Endothelial cell of umbilical vein (primary cell): Measurements from ENCODE around the gene CEP104. TPM values are rescaled to one million over a fixed set of nuclear protein-coding genes. Genes with fewer than 3 reads are reported as not detected.

Experiments used
- BruUV-seq: library from RNA; stranded (reverse); fragments of 400-500 nt; replicated peaks from 2 replicates; lab custom pipeline; 2021; lab: Mats Ljungman, UMichigan
- CTCF ChIA-PET: fragments of 300-600, 350-600 bp; sonication (Branson Sonifier 250); formaldehyde crosslinking; loops from one replicate; lab custom pipeline; 2021; ENCODE audit warnings: antibody characterized with exemption, inconsistent platforms; lab: Charles Lee
- POLR2A ChIA-PET: fragments of 300-600, 350-600 bp; sonication (Branson Sonifier 250); formaldehyde crosslinking; loops from one replicate; lab custom pipeline; 2021; ENCODE audit warnings: antibody characterized with exemption, inconsistent platforms; lab: Charles Lee
- DNase-seq: peaks from one replicate; pipeline ENCODE4 v3.0.0-alpha.2; 2011; ENCODE audit warnings: low read depth, low spot score
- FAIRE-seq: peaks from 2 replicates; lab custom pipeline; 2011; peaks lifted over from hg19 to GRCh38; lab: Jason Lieb, UNC
- H2AFZ ChIP-seq: 2 replicates; pipeline ENCODE4 v1.6.0; 2012; ENCODE audit warnings: low read depth, low read length, control low read depth, inconsistent platforms
- H3K27ac ChIP-seq: 2 replicates; pipeline ENCODE4 v1.5.1; 2011; ENCODE audit warnings: low read depth, mild to moderate bottlenecking, control low read depth, low read length, moderate library complexity; ENCODE audit not compliant: insufficient read depth
- H3K27me3 ChIP-seq, 2 experiments: 2 replicates each; pipeline versions ENCODE4 v1.6.0 to v1.6.1; 2011; ENCODE audit warnings: low read length in 2 of 2, mixed read lengths in 1 of 2; ENCODE audit not compliant: control insufficient read depth in 2 of 2, insufficient read depth in 2 of 2
- H3K36me3 ChIP-seq, 2 experiments: 2 replicates in 1 of 2; 3 replicates in 1 of 2; pipeline ENCODE4 v1.5.1; 2011; ENCODE audit warnings: low read length in 2 of 2, mild to moderate bottlenecking in 1 of 2, moderate library complexity in 1 of 2; ENCODE audit not compliant: control insufficient read depth in 2 of 2, insufficient read depth in 2 of 2; ENCODE audit errors: extremely low read depth in 1 of 2
- H3K4me1 ChIP-seq: 3 replicates; pipeline ENCODE4 v1.5.1; 2011; ENCODE audit warnings: mild to moderate bottlenecking, low read length; ENCODE audit not compliant: control insufficient read depth, insufficient read depth; ENCODE audit errors: extremely low read depth
- H3K4me2 ChIP-seq: 2 replicates; pipeline ENCODE4 v1.6.1; 2011; ENCODE audit warnings: low read length, control low read depth, mixed read lengths; ENCODE audit not compliant: insufficient read depth
- H3K4me3 ChIP-seq, 3 experiments: fragments of 200-600 bp in 1 of 3; sonication (generic), shearing (Covaris generic) in 1 of 3; replicated peaks in 1 of 3; 2 replicates each; pipeline ENCODE4 v1.5.1; 2011 to 2016; ENCODE audit warnings: control low read depth in 3 of 3, low read length in 3 of 3, mild to moderate bottlenecking in 2 of 3, inconsistent platforms in 1 of 3, low read depth in 1 of 3, moderate library complexity in 1 of 3; ENCODE audit not compliant: insufficient read depth in 1 of 3
- H3K79me2 ChIP-seq: 2 replicates; pipeline ENCODE4 v1.6.0; 2012; ENCODE audit warnings: low read length, inconsistent platforms; ENCODE audit not compliant: control insufficient read depth, insufficient read depth
- H3K9ac ChIP-seq: replicated peaks from 2 replicates; pipeline ENCODE3; 2011; ENCODE audit warnings: low read length, control low read depth; ENCODE audit not compliant: insufficient read depth; ENCODE audit errors: extremely low read depth
- H3K9me1 ChIP-seq: replicated peaks from 3 replicates; pipeline ENCODE4 v1.6.0; 2011; ENCODE audit warnings: mild to moderate bottlenecking, low read length; ENCODE audit not compliant: control insufficient read depth, insufficient read depth; ENCODE audit errors: extremely low read depth
- H3K9me3 ChIP-seq: replicated peaks from 2 replicates; pipeline ENCODE4 v1.5.1; 2012; ENCODE audit warnings: low read length, inconsistent platforms; ENCODE audit not compliant: control insufficient read depth, insufficient read depth
- H4K20me1 ChIP-seq: replicated peaks from 2 replicates; pipeline ENCODE3; 2011; ENCODE audit warnings: mild to moderate bottlenecking, low read length; ENCODE audit not compliant: control insufficient read depth, insufficient read depth; ENCODE audit errors: extremely low read depth
- EZH2 ChIP-seq: IDR thresholded peaks from 2 replicates; pipeline ENCODE4 v1.6.1; 2012; ENCODE audit warnings: borderline replicate concordance, low read depth, mild to moderate bottlenecking, moderate library complexity, low read length, inconsistent platforms; ENCODE audit not compliant: severe bottlenecking
- JUN ChIP-seq: IDR thresholded peaks from 2 replicates; pipeline ENCODE4 v1.6.1; 2011; ENCODE audit warnings: borderline replicate concordance, low read depth; ENCODE audit not compliant: insufficient read length, insufficient read depth
- MYC ChIP-seq: IDR thresholded peaks from one replicate; pipeline ENCODE4 v1.6.1; 2011; ENCODE audit warnings: mild to moderate bottlenecking, low read depth, low read length
- POLR2A ChIP-seq: IDR thresholded peaks from 2 replicates; pipeline ENCODE4 v1.6.1; 2012; ENCODE audit warnings: low read depth, mild to moderate bottlenecking, control low read depth, low read length
- POLR2AphosphoS5 ChIP-seq: IDR thresholded peaks from 2 replicates; pipeline ENCODE4 v1.6.1; 2012; ENCODE audit warnings: low read depth, mild to moderate bottlenecking, control low read depth, low read length, moderate library complexity; ENCODE audit not compliant: insufficient read depth
- dilution Hi-C: fragments of 300-500 bp; cut with MboI; formaldehyde crosslinking; loops from one replicate; pipeline ENCODE4 v1.15.0; 2019; ENCODE audit warnings: low sequenced_read_pairs; ENCODE audit not compliant: extremely low pct_ligation_motif_present
- intact Hi-C: fragments of 100-400 bp; cut with micrococcal nuclease; formaldehyde crosslinking; loops from one replicate; pipeline ENCODE4 v1.10.0; 2022
- polyA plus RNA-seq, 4 experiments: library from polyadenylated mRNA; depleted of rRNA in 3 of 4; stranded (reverse) in 3 of 4; unstranded in 1 of 4; fragments of >200 nt; gene quantifications; 2 replicates each; pipeline versions ENCODE4 v1.2.1 to v1.2.3, GENCODE V29; 2011 to 2012; ENCODE audit warnings: missing spikeins in 1 of 4
- total RNA-seq: library from RNA; stranded (reverse); gene quantifications from 2 replicates; pipeline ENCODE4 v1.2.3, GENCODE V29; 2021
- TF ChIP-seq, protein P1 (sequence below), 2 donors: IDR thresholded peaks; 1 replicate in 1 of 2; 2 replicates in 1 of 2; pipeline ENCODE4 v1.5.1; 2011; ENCODE audit warnings: low read length in 2 of 2, mild to moderate bottlenecking in 2 of 2, moderate library complexity in 2 of 2, control low read depth in 1 of 2, inconsistent platforms in 1 of 2, low read depth in 1 of 2; ENCODE audit not compliant: insufficient read depth in 1 of 2; ENCODE audit errors: extremely low read depth in 1 of 2
- TF ChIP-seq, protein P2 (sequence below): IDR thresholded peaks from 2 replicates; pipeline ENCODE4 v1.6.1; 2011; ENCODE audit not compliant: insufficient read depth, insufficient read length

Gene CEP104
- total and polyA plus RNA-seq, 2 donors (not counting 3 experiments of a cell fraction or from before 2014, with no cell fraction given), result 12.4 to 43.0 TPM

DNA sequence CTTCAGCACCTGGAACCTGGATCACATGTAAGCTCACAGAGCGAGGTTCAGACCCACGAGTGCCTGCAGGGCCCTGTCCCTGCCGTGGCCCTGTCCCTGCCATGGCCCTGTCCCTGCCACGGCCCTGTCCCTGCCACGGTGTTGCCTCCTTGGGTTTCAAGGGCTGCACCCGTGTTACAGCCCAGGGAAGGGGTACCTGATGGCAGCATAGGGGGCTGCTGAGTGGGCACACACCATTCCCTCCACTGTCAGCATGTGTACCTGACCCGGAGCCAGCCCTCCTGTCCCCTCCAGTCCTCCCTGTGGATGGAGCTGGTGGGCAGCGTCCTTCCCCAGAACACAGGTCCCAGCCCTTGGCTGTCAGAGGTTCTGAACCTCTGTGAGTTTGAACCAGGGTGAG lies 15.5 kb upstream of the CEP104 start:
- FAIRE-seq (no peak), DNase-seq (no peak)
- no peak overlapping the region for H3K4me2 ChIP-seq
- no peaks in the 10 kb centered on the region for H3K4me1 ChIP-seq
- no peak overlapping the region for H3K9ac ChIP-seq
- POLR2A ChIA-PET, result no interaction called here
- BruUV-seq, result no TSS peak
- no peak overlapping the region for H3K4me3 ChIP-seq
- H2AFZ ChIP-seq, result no peak overlapping the region
- dilution Hi-C loops (no loop called here), intact Hi-C loops (no loop called here)
- H3K27me3 ChIP-seq, result no peaks in the 10 kb centered on the region
- H3K79me2 ChIP-seq, result no peaks in the 10 kb centered on the region
- peaks cover 0 to 14% of the 10 kb centered on the region in 2 experiments for H3K36me3 ChIP-seq
- H4K20me1 ChIP-seq, result no peaks in the 10 kb centered on the region
- TF ChIP-seq POLR2AphosphoS5 (no peak), POLR2A (no peak), MYC (no peak), EZH2 (no peak), JUN (no peak)
- TF ChIP-seq, protein P1, sequence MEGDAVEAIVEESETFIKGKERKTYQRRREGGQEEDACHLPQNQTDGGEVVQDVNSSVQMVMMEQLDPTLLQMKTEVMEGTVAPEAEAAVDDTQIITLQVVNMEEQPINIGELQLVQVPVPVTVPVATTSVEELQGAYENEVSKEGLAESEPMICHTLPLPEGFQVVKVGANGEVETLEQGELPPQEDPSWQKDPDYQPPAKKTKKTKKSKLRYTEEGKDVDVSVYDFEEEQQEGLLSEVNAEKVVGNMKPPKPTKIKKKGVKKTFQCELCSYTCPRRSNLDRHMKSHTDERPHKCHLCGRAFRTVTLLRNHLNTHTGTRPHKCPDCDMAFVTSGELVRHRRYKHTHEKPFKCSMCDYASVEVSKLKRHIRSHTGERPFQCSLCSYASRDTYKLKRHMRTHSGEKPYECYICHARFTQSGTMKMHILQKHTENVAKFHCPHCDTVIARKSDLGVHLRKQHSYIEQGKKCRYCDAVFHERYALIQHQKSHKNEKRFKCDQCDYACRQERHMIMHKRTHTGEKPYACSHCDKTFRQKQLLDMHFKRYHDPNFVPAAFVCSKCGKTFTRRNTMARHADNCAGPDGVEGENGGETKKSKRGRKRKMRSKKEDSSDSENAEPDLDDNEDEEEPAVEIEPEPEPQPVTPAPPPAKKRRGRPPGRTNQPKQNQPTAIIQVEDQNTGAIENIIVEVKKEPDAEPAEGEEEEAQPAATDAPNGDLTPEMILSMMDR (IDR thresholded peaks at IDR 0.05; ENCODE audit: extremely low read depth in 1 of 2, insufficient read depth in 1 of 2, low read depth in 1 of 2, low read length in 2 of 2), result no peak
- TF ChIP-seq, protein P2, sequence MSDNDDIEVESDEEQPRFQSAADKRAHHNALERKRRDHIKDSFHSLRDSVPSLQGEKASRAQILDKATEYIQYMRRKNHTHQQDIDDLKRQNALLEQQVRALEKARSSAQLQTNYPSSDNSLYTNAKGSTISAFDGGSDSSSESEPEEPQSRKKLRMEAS, result no peak
- H3K9me1 ChIP-seq, result no peaks in the 10 kb centered on the region
- CTCF ChIA-PET, result no interaction called here
- H3K9me3 ChIP-seq, result no peaks in the 10 kb centered on the region
- H3K27ac ChIP-seq, result no peak overlapping the region
